ENCODE measurements around the gene KNDC1.
"Not testable (repeated sequence)": the region's sequence is repeated elsewhere in the genome, so short reads cannot be mapped to it uniquely, and the experiment has no call there.

KNDC1 gene

DNA sequence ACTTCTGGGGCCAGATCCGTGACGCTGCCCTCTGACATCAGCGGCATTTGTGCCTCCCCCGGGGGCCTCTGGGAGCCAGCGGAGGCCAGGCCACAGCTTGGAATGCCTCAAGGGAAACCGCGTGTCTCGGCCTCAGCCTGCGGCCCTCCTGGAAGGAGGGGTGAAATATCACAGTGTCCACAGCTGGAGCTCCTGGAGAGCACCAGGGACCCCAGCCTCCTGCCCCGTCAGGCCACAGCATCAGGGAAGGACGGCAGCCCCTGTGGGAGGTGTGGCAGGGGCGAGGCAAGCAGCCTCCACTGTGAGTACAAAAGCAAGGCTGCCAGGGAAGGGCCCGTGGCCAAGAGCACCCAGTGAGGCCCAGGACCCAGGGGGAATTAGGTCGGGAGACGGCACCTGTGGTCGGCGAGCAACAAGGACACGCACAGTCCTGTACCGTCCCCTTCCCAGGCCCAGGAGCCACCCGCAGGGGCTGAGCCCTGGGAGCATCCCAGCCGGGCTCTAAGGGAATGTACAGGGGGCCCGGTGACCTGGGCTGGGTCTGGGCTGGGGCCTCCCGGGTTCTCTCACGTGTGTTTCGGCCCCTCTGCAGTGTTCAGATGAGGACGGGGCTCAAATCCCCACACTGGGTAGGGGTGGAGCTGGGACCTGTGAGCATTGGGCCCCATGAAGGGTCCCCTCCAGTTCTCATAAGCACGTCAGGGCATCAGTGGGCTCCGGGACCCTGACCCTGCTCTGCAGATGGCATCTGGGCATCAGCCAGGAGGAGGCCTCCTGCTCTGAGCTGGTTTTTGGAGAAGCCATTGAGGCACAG, 18.7 kb upstream of the KNDC1 start:
- DNase-seq (ENCODE audit: low read depth in 4 of 4, low spot score in 1 of 4) = no peak

DNA sequence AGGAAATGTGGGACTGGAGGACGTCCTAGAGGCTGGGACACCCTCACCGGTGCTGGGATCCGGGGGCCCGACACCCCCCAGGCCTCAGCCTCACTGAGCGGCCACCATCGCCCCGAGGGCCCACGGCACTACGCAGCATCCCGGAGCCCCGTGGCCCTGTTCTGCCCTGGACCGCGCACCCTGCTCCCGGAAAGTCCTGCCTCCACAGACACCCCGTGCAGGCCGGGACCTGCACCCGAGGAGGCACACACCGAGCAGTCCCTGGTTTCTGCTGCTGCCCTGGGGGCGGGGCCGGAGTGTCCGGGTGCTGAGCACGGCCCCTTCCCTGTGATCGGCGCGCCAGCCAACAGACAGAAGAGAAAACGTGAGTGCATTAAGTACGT, 18.1 kb upstream of the KNDC1 start:
- no peak for DNase-seq (ENCODE audit: low read depth in 4 of 4, low spot score in 1 of 4)

DNA sequence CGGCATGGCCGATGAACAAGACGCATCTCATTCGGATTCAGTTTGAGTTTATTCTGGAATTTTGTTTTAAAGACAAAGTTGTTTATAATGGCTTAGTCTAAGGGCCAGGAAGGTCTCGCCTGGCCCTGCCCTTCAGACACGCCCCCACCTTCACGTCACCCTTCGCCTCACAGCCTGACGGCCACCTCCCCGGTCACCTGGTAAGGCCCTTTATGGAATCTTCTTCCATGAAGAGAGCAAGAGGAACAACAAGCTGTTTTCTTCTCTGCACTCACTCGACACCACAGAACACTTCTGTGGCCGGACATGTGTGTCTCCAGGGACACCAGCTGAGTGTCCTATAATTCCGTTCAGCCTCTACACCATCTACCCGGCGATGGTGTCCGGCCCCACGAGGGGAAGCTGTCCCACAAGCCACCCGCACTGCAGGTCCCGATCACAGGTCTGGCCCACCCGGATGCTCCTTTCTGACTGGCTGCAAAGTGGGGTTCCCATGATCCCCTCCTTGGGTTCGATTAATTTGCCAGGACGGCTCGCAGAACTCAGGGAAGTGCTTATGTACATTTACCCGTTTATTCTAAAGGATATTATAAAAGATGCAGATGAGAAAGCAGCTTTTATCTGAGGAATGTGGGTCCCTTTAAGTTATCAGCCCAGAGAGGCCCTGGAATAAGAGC, 17.4 kb upstream of the KNDC1 start:
- no peak for DNase-seq (ENCODE audit: low read depth in 4 of 4, low spot score in 1 of 4)

DNA sequence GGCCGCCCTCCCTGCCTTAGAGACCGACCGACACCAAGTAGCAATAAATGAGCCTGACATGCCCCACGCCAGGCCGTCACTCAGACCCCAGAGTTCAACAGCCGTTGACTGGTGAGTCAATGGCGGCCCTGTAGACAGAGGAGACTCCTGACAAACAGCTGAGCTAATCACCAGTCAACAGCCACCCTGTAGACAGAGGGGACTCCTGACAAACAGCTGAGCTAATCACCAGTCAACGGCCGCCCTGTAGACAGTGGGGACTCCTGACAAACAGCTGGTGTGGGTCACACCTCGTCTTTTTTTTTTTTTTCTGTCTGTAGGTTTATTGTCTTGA, 16.9 kb upstream of the KNDC1 start:
- DNase-seq (ENCODE audit: low read depth in 4 of 4, low spot score in 1 of 4) = no peak

DNA sequence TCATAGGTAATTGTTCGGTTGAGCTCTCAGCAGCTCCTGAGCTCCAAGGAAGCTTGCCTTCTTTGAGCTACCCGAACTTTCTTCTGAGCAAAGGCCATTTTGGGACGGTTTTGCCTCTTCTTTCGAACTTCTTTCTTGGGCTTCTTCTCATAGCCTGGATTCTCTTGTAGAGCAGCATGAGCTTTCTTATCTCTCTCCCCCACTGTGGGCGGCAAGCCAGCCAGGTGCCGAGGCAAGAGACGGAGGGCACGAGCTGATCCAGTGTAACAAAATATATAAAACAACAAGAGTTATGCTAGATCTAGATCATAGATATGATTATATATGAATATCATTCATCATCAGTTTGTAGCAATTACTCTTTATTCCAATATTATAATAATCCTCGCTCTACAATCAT, 16.5 kb upstream of the KNDC1 start:
- DNase-seq (ENCODE audit: low read depth in 4 of 4, low spot score in 1 of 4) = no peak

DNA sequence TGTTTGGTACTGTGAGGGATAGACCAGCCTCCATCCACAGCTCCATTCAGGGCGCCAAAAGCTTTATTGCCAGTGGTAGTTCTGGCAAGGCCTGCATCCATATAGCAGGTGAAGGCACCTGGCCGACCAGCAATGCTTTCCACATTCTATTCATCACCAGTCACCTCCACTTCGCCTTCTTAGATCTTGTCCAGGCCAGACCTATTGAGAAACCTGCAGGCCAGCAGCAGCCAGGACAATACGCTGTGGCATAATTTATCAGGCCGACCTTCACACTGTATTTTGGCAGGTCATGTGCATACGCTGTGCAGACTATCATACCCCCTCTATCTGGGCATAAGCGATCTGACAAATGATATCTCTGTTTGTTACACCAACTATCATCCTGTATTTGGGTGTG, 15.2 kb upstream of the KNDC1 start:
- no peak for DNase-seq (ENCODE audit: low read depth in 4 of 4, low spot score in 1 of 4)

DNA sequence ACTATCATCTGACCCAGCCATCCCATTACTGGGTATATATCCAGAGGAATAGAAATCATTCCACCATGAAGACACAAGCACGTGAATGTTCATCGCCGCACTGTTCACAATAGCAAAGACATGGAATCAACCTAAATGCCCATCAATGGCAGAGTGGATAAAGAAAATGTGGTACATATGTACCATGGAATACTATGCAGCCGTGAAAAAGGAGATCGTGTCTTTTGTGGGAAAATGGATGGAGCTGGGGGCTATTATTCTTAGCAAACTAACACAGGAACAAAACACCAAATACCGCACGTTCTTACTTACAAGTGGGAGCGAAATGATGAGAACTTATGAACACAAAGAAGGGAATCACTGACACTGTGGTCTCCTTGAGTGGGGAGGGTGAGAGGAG, 9.8 kb upstream of the KNDC1 start:
- no peak for DNase-seq (ENCODE audit: low read depth in 4 of 4, low spot score in 1 of 4)

DNA sequence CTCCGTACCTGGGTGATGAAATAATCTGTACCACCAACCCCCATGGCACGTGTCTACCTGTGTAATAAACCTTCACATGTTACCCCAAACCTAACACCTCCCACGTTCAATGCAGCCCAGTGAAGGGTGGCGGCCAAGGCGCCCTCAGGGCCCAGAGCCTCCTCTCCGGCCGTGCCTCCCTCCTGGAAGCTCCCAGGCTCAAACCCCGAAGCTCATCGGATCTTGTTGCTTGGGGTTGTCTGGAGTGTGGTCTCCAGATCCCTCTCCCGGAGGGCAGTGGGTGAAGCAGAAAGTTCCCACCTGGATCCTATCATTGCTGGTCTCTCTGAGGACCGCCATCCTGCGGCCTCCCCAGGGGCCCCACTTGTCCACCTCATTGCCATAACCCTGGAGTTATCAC, 9.4 kb upstream of the KNDC1 start:
- DNase-seq (ENCODE audit: low read depth in 4 of 4, low spot score in 1 of 4) = no peak

DNA sequence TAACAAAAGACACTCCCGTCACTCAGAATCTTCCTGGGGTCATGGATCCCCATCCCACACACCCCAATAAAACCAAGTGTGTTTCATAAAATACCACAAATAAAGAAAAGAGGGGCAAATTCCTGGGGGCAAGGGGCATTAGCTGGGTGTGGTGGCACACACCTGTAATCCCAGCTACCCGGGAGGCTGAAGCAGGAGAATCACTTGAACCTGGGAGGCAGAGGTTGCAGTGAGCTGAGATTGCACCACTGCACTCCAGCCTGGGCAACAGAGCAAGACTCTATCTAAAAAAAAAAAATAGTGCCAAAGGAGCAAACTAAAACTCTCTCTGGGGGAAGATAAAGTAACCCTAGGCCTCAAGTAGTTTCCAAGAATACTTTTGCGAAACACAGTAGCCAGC, 8.9 kb upstream of the KNDC1 start:
- not testable (repeated sequence) for DNase-seq (ENCODE audit: low read depth in 4 of 4, low spot score in 1 of 4)

DNA sequence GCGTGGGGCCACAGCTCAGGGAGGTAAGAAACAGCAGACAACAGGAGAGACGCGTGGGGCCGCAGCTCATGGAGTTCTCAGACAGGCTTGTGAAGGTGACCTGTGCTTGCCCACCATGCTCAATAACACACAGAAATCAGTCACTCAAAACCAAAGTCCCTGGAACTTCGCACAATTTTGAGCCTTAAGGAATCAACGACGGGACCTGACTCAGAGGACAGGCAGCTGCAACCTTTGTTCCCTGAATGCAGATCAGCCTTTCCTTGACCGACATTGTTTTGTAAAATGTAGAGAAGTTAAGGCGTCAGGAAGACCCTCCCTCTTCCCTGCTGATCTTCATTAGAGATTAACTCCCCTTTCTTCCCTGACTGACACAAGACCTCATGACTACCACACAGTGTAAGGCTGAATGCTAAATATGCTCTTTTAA, 8.5 kb upstream of the KNDC1 start:
- DNase-seq (ENCODE audit: low read depth in 4 of 4, low spot score in 1 of 4) = no peak

DNA sequence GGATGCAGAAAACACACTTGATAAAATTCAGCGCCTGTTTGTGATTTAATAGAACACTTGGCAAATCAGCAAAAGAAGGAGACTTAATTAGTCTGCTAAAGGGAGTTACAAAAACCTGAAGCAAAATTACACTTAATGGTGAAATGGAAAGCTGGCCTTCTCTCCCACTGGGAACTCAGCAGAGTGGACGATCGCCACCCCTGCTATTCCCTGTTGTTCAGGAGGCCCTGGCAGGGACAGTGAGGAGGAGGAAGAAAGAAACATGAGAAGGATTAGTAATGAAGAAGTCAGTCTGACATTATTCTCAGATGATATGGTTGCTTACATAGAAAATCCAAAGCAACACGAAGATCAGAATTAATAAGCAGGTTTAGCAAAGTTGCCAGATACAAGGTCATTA, 5.6 kb upstream of the KNDC1 start:
- DNase-seq (ENCODE audit: low read depth in 4 of 4, low spot score in 1 of 4) = no peak

DNA sequence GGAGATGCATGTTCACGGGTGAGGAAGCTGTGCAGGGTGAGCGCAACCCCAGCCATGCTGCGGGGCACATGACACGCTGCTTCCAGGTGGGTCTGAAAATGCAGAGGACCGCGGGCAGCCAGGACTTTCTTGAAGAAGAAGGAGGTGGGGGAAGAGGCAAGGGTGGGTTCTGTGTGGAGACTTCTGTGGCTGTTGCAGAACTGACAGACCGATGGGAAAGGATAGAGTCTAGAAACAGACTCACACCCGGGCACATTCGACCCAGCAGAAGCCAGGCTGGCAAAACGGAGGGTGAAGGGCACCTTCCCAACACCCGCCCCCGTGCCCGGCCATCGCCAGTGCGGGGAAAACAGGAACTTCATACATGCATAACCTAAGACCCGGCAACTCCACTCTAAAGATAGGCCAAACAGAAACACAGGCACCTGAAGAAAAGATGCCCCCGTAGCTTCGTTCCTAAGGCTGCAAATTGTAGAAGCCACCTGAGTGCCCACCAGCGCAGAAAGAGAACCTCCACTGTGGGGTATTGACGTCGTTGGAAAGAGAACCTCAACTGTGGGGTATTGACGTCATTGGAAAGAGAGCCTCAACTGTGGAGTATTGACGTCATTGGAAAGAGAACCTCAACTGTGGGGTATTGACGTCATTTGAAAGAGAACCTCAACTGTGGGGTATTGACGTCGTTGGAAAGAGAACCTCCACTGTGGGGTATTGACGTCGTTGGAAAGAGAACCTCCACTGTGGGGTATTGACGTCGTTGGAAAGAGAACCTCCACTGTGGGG, 4.8 kb upstream of the KNDC1 start:
- no peak for DNase-seq (ENCODE audit: low read depth in 4 of 4, low spot score in 1 of 4)

DNA sequence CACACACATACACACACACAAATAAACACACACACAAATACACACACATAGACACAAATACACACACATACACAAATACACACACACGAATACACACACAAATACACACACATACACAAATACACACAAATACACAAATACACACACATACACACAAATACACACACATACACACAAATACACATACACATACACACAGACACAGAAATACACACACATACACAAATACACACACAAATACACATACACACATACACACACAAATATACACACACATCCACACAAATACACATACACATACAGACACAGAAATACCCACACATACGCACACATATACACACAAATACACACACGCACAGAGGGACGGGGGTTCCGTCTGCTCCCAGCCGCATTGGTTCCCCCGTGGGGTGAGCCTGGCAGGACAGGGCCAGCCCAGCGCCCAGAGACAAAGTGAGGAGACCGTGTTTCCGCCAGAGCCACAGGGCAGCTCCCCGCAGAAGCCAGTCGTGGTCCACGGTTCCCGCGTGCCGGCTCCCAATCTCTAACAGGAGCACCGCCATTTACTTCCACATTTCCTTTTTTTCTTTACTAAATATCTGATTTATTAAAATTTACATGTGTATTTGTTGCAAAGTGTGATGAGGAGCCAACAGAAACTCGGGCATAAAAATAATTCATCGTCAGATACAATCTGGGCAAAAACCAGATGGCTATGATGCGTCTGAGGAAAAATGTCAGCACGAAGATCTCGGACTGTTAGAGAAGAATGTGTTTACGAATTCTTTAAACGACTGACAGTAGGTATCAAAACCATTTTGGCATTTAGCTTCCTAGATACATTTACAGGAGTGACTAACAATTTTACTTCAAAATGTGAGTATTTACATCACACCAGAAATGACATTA, 3.1 kb upstream of the KNDC1 start:
- no peak for DNase-seq (ENCODE audit: low read depth in 4 of 4, low spot score in 1 of 4)

DNA sequence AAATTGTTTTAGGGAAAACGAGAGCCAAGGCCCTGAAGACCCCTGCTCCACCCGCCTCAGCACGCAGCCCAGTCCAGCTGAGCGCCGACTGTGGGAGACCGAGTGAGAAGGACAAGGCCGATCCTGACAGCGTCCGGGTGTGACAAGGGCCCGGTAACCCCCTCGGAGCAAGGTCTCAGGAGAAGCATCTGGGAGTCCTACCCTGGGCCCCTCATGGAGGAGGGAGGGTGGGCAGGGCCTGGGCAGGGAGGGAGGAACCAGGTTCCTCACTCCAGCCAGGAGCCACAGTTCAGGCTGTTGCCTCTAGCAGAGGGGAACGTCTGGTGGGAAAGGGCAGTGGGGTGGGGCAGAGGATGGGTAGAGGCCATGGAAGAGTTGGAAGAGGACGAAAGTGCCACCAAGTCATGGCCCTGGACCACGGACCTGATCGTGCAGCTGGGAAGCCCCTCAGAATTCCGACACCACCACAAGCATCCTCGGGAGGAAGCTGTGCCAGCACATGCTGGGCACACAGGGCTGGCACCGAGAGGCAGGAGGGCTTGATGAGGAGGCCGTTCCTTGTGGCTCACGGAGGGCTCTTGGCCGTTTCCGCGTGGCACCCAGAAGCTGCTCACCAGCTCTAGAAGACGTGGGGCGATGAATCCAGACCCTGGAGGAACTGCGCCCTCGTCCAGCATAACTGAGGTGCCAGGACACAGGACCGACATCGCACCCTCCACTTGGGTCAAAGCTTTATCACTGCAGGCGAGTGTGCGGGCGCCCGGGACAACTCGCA, 2.2 kb upstream of the KNDC1 start:
- no peak for DNase-seq (ENCODE audit: low read depth in 4 of 4, low spot score in 1 of 4)

DNA sequence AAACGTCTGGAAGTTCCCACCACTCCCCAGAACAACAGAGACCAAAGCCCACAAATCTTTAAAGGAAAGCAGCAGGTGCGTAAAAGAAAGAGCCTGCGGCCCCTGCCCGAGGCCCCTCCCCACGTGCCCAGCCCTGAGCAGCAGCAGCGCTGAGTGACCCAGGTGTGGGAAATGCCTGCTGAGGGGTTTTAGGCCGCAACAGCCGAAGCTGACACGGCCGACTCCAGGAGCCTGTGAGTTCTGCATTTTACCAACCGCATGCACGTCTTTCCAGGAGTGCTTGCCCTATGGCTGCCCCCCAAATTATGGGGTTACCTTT, 1.6 kb upstream of the KNDC1 start:
- no peak for DNase-seq (ENCODE audit: low read depth in 4 of 4, low spot score in 1 of 4)

DNA sequence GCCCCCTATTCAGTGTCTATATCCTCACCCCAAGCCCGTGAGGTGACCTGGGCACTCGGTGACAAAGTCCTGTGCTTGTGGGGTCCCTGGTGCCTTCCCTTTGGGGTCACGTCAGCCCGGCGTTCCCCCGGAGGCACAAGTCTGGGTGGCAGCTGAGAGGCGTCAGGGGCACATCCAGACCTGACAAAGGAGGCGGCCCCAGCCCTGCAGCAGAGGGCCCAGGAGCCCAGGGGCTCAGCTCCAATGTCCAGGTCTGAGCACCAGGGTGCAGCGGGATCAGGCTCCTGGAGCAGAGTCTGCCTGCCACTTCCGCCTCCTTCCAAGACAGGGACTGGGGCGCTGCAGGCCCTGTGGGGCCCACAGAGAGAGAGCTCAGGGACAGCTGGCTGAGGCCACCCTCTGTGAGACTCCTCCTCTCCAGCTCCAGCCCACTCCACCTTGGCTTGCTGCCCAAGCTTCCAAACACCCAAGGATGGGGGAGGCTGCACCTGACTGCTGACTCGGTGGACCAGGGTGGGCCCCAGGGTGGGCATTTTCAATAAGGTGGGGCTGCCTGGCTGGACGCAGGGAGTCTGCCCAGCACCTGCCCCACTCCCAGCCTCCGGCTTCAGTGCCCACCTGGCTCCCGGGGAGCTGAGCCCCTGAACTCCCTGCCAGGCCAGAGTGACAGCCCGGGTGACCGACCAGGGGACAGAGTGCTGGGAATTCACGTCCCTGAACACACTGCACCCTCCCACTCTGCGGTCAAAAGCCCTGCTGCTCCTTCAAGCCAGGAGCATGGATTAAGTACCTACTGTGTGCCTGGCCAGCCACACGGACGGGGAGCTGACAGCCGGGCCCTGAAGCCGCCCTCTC, 1.0 kb upstream of the KNDC1 start:
- no peak for DNase-seq (ENCODE audit: low read depth in 4 of 4, low spot score in 1 of 4)

DNA sequence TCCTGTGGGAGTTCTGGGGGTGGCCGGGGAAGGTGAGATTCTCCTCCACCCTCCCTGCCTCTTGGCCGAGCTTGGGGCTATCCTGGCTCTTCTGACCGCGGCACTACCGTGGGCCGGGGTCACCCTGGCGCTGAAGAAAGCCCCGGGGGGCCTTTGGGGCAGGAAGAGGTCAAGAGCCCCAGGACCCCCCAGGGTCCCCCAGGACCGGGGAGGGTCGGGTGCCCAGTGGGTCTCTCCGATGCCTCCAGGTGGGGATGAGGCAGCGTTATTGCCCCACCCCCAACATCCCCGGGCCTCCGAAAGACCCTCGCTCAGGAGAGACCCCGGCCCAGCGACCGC, 439 bp upstream of the KNDC1 start:
- DNase-seq (ENCODE audit: low read depth in 4 of 4, low spot score in 1 of 4) = no peak

DNA sequence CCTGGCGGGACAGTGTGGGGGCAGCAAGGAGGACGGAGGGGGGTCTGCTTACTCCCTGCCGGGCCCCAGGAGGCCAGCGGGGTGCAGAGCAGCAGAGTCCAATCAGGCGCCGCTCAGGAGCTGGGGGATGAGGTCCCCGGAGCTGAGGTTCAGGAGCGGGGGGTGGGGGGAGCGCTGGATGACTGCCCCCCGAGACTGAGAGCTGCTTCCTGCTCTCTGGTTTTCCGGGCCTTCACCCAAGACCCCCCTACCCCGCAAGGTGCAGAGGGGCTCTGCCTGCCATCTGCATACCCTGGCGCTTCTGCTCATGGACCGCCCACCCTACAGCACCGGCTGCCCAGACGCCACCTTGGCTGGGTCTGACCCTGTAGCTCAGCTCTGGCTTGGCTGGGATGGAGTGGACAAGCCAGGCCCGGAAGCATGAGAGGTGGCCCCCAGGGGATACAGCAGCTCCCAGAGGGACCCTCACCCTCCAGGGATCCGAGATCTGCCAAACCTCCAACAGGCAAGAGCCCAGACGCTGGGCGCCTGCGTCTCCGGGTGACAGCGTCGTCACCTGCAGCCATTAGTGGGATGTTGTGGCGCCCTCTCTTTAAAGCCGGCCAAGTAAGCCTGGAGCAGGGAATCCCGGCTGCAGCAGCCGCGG, 930 bp downstream of the KNDC1 start:
- no peak for DNase-seq (ENCODE audit: low read depth in 4 of 4, low spot score in 1 of 4)

DNA sequence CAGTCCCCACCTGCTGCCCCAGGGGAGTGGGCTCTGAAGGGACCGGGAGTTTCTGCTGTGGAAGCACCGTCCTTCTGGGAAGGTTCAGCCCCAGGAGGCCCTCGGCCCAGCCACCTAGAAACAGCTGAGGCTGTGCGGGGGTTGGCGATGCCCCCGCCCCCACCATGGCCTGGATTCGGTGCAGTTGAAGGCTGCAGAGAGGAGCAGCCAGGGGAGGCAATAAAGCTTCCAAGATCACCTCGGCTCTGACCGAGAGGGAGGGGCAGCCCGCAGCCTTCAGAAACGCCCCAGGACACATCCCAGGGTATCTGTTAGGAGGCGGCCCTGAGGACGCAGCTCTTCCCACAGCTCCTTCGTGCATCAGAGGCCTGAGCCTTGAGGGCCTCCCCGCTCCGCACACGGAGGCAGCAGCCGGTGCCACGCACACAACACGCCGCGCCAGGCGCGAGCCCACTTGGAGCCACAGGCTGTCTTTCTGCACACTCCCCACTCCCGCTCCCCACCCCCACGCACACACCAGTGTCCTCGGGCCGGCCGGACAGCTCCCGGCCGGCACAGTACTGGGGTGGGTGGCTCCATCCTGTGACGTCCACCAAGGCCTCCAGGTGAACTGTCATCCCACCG, 1.6 kb downstream of the KNDC1 start:
- DNase-seq (ENCODE audit: low read depth in 4 of 4, low spot score in 1 of 4) = no peak

Measured in stimulated activated CD4-positive, alpha-beta T cell treated with anti-CD3 and anti-CD28 coated beads, Interleukin-1b, Interleukin-23, amount 100 ng/mL, for 24 hours (primary cell).